DOHH2 (cell line): ENCODE results near the gene CSN1S1.
"Not testable (repeated sequence)": the region's sequence is repeated elsewhere in the genome, so short reads cannot be mapped to it uniquely, and the experiment has no call there.

Source experiments
- H3F3A ChIP-seq: fragments of 200-600 bp; sonication (generic), shearing (Covaris generic); 2 replicates; pipeline ENCODE4 v1.6.0; 2016; ENCODE audit warnings: antibody characterized with exemption, mild to moderate bottlenecking; ENCODE audit not compliant: control insufficient read depth, insufficient read depth
- H3K27ac ChIP-seq: fragments of 200-600 bp; sonication (generic); 2 replicates; pipeline ENCODE4 v1.5.1; 2014; ENCODE audit warnings: low read depth, mild to moderate bottlenecking, low read length, moderate library complexity
- H3K27me3 ChIP-seq: fragments of 200-600 bp; sonication (generic); 2 replicates; pipeline ENCODE4 v1.6.1; 2014; ENCODE audit warnings: mild to moderate bottlenecking, low read length, mixed read lengths; ENCODE audit not compliant: control insufficient read depth
- H3K36me3 ChIP-seq: fragments of 200-600 bp; sonication (generic); 2 replicates; pipeline ENCODE4 v1.6.1; 2014; ENCODE audit warnings: mild to moderate bottlenecking, low read length, moderate library complexity, mixed read lengths; ENCODE audit not compliant: control insufficient read depth
- H3K4me1 ChIP-seq: fragments of 200-600 bp; sonication (generic); 2 replicates; pipeline ENCODE4 v1.6.1; 2014; ENCODE audit warnings: mild to moderate bottlenecking, low read length, mixed read lengths; ENCODE audit not compliant: control insufficient read depth
- H3K4me2 ChIP-seq: fragments of 200-600 bp; sonication (generic); 2 replicates; pipeline ENCODE4 v1.6.0; 2014; ENCODE audit warnings: mild to moderate bottlenecking, low read length, moderate library complexity
- H3K4me3 ChIP-seq: fragments of 200-600 bp; sonication (generic); 2 replicates; pipeline ENCODE4 v1.5.1; 2014; ENCODE audit warnings: mild to moderate bottlenecking, low read length, mixed read lengths
- H3K79me2 ChIP-seq: fragments of 200-600 bp; sonication (generic); 2 replicates; pipeline ENCODE4 v1.6.1; 2014; ENCODE audit warnings: mild to moderate bottlenecking, low read length, mixed read lengths; ENCODE audit not compliant: control insufficient read depth
- H3K9me2 ChIP-seq: fragments of 200-600 bp; sonication (generic); replicated peaks from 2 replicates; pipeline ENCODE4 v1.6.1; 2014; ENCODE audit warnings: mild to moderate bottlenecking, low read length, mixed read lengths; ENCODE audit not compliant: control insufficient read depth
- H3K9me3 ChIP-seq: fragments of 200-600 bp; sonication (generic); 2 replicates; pipeline ENCODE4 v1.6.1; 2014; ENCODE audit warnings: antibody characterized with exemption, low read length, mixed read lengths; ENCODE audit not compliant: control insufficient read depth, insufficient read depth
- H4K20me1 ChIP-seq: fragments of 200-600 bp; sonication (generic); 2 replicates; pipeline ENCODE4 v1.6.0; 2014; ENCODE audit warnings: low read depth, mild to moderate bottlenecking, antibody characterized with exemption, low read length, moderate library complexity; ENCODE audit not compliant: control insufficient read depth, insufficient read depth
- EZH2phosphoT487 ChIP-seq: fragments of 200-600 bp; sonication (generic); IDR thresholded peaks from 2 replicates; pipeline ENCODE4 v1.6.1; 2017; ENCODE audit warnings: borderline replicate concordance, mild to moderate bottlenecking, antibody characterized with exemption, low read length, moderate library complexity, mixed read lengths
- TF ChIP-seq, protein P1 (sequence below): fragments of 200-600 bp; sonication (generic); IDR thresholded peaks from one replicate; pipeline ENCODE4 v1.5.1; 2014; ENCODE audit warnings: antibody characterized with exemption, mild to moderate bottlenecking, low read depth, low read length; ENCODE audit not compliant: poor library complexity, severe bottlenecking

The CSN1S1 gene

DNA sequence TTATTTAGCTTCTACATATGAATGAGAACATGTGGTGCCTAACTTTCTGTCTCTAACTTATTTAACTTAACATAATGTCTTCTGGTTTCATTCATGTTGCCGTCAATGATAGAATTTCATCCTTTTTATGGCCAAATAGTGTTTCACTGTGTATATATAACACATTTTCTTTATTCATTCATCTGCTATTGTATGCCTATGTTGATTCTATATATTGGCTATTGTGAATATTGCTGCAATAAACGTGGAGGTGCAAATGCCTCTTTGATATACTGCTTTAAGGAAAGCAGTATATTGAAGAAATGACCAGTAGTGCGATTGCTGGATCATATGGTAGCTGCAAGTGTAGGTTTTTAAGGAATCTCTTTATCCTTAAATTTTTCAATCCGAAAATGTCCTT is 10.0 kb upstream of the CSN1S1 start:
- H4K20me1 ChIP-seq: no peaks in the 10 kb centered on the region
- no peak for TF ChIP-seq EZH2phosphoT487
- TF ChIP-seq, protein P1, sequence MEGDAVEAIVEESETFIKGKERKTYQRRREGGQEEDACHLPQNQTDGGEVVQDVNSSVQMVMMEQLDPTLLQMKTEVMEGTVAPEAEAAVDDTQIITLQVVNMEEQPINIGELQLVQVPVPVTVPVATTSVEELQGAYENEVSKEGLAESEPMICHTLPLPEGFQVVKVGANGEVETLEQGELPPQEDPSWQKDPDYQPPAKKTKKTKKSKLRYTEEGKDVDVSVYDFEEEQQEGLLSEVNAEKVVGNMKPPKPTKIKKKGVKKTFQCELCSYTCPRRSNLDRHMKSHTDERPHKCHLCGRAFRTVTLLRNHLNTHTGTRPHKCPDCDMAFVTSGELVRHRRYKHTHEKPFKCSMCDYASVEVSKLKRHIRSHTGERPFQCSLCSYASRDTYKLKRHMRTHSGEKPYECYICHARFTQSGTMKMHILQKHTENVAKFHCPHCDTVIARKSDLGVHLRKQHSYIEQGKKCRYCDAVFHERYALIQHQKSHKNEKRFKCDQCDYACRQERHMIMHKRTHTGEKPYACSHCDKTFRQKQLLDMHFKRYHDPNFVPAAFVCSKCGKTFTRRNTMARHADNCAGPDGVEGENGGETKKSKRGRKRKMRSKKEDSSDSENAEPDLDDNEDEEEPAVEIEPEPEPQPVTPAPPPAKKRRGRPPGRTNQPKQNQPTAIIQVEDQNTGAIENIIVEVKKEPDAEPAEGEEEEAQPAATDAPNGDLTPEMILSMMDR: no peak
- no peaks in the 10 kb centered on the region for H3K36me3 ChIP-seq
- no peaks in the 10 kb centered on the region for H3K9me2 ChIP-seq
- H3K27ac ChIP-seq: no peak overlapping the region
- no peaks in the 10 kb centered on the region for H3K79me2 ChIP-seq
- no peak overlapping the region for H3K4me3 ChIP-seq
- H3K4me2 ChIP-seq: no peak overlapping the region
- H3K9me3 ChIP-seq: no peaks in the 10 kb centered on the region
- no peaks in the 10 kb centered on the region for H3F3A ChIP-seq
- no peaks in the 10 kb centered on the region for H3K27me3 ChIP-seq
- no peaks in the 10 kb centered on the region for H3K4me1 ChIP-seq

DNA sequence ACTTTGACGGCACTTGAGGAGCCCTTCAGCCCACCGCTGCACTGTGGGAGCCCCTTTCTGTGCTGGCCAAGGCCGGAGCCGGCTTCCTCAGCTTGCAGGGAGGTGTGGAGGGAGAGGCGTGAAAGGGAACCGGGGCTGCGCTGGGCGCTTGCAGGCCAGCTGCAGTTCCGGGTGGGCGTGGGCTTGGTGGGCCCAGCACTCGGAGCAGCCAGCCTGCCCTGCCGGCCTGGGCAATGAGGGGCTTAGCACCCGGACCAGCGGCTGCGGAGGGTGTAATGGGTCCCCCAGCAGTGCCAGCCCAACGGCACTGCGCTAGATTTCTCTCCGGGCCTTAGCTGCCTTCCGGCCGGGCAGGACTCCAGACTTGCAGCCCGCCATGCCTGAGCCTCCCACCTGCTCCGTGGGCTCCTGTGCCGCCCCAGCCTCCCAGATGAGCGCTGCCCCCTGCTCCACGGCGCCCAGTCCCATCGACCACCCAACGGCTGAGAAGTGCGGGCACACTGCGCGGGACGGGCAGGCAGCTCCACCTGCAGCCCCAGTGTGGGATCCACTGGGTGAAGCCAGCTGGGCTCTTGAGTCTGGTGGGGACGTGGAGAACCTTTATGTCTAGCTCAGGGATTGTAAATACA is 7.0 kb upstream of the CSN1S1 start:
- H3K9me2 ChIP-seq, H3K4me2 ChIP-seq, H3K27ac ChIP-seq: not testable (repeated sequence)

DNA sequence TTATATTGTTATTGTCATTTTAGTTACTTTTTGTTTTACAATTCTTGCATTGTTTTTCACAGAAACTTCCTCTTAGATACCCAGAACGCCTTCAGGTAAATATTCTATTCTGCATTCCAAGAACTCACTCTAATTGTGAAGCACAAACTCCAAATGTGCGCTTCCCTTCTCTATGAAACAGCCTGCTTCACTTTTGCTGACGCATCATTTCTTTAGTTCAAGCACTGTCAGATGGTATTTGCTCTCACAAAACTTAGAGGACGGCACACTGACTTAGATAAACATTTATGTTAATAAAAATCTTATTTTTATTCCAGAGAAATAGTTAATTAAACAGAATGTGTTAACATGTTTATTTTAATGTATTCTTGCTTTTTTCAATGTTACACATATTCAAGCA is 3.3 kb downstream of the CSN1S1 start:
- Histone ChIP-seq H3K9me3 (no peaks in the 10 kb centered on the region), H3K4me3 (no peak overlapping the region), H4K20me1 (no peaks in the 10 kb centered on the region), H3K79me2 (no peaks in the 10 kb centered on the region), H3K27me3 (no peaks in the 10 kb centered on the region), H3K4me1 (no peaks in the 10 kb centered on the region), H3F3A (no peaks in the 10 kb centered on the region), H3K9me2 (no peaks in the 10 kb centered on the region), H3K36me3 (no peaks in the 10 kb centered on the region), H3K4me2 (no peak overlapping the region), H3K27ac (no peak overlapping the region)
- TF ChIP-seq, protein P1: no peak
- no peak for TF ChIP-seq EZH2phosphoT487

More for the DNA sequence above, 7.0 kb upstream of the CSN1S1 start:
- not testable (repeated sequence) for H3K36me3 ChIP-seq, H3K9me3 ChIP-seq, H4K20me1 ChIP-seq, H3K4me3 ChIP-seq, H3K4me1 ChIP-seq, H3K27me3 ChIP-seq, H3F3A ChIP-seq, H3K79me2 ChIP-seq

DNA sequence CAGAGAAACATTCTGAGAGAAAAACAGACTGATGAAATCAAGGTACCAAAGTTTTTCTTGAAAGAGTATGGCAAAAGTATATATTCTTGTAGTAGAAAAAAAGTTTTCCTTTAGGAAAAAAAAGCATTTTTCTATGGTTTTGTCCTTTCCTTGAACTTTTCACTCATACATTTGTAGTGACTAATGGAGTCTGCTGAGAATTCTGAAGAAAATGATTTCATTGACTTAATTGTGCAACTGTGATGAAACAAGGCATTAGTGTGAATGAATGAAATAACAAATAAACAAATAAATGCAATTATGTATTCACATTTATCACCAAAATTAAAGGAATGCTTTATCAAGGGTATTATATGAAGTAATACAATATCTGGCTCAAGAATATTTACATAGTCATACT is 5.7 kb downstream of the CSN1S1 start:
- no peak overlapping the region for H3K27ac ChIP-seq
- H4K20me1 ChIP-seq: no peaks in the 10 kb centered on the region
- no peaks in the 10 kb centered on the region for H3K4me1 ChIP-seq
- no peaks in the 10 kb centered on the region for H3F3A ChIP-seq
- no peaks in the 10 kb centered on the region for H3K36me3 ChIP-seq
- TF ChIP-seq EZH2phosphoT487: no peak
- TF ChIP-seq, protein P1: no peak
- H3K79me2 ChIP-seq: no peaks in the 10 kb centered on the region
- H3K27me3 ChIP-seq: no peaks in the 10 kb centered on the region
- H3K9me2 ChIP-seq: no peaks in the 10 kb centered on the region
- H3K9me3 ChIP-seq: no peaks in the 10 kb centered on the region
- H3K4me3 ChIP-seq: no peak overlapping the region
- H3K4me2 ChIP-seq: no peak overlapping the region
